Skin of body (tissue), 2 donors: ENCODE data around the gene ARHGAP30. TPM values are rescaled to one million over a fixed set of nuclear protein-coding genes. Genes with fewer than 3 reads are reported as not detected.
"Not testable (repeated sequence)": the region's sequence is repeated elsewhere in the genome, so short reads cannot be mapped to it uniquely, and the experiment has no call there.

Experiments used
- DNase-seq: peaks from one replicate; lab custom pipeline; 2025; lab: John Stamatoyannopoulos, UW
- total RNA-seq: library from RNA; depleted of rRNA; stranded (reverse); fragments of >200 nt; gene quantifications from one replicate; pipeline ENCODE4 v1.2.3, GENCODE V29; 2014

ARHGAP30 gene
- total RNA-seq, 1 donor from 2014 or later, result 7.9 TPM

GRCh38 chr1:161072751-161073449 lies 3.2 kb upstream of the ARHGAP30 start:
- no peak for DNase-seq

GRCh38 chr1:161071886-161072371 lies 2.2 kb upstream of the ARHGAP30 start:
- DNase-seq, result no peak

GRCh38 chr1:161070761-161071160 lies 1.1 kb upstream of the ARHGAP30 start:
- no peak for DNase-seq

GRCh38 chr1:161069241-161069640 lies 450 bp downstream of the ARHGAP30 start:
- DNase-seq, result no peak

- no peak for DNase-seq
Measured at GRCh38 chr1:161068306-161069234, 1.1 kb downstream of the ARHGAP30 start.

GRCh38 chr1:161066694-161067093 lies 3.0 kb downstream of the ARHGAP30 start:
- DNase-seq, result no peak

- not testable (repeated sequence) for DNase-seq
Measured at GRCh38 chr1:161065681-161066080, 4.0 kb downstream of the ARHGAP30 start.

GRCh38 chr1:161063936-161064335 lies 5.8 kb downstream of the ARHGAP30 start:
- not testable (repeated sequence) for DNase-seq

- DNase-seq, result no peak
Measured at GRCh38 chr1:161061419-161061818, 8.3 kb downstream of the ARHGAP30 start.

GRCh38 chr1:161059293-161059692 lies 10.4 kb downstream of the ARHGAP30 start:
- DNase-seq, result no peak

- no peak for DNase-seq
Measured at GRCh38 chr1:161054805-161055204, 14.9 kb downstream of the ARHGAP30 start.

- DNase-seq, result no peak
Measured at GRCh38 chr1:161054232-161054631, 15.5 kb downstream of the ARHGAP30 start.

GRCh38 chr1:161052899-161053298 lies 16.8 kb downstream of the ARHGAP30 start:
- no peak for DNase-seq

- no peak for DNase-seq
Measured at GRCh38 chr1:161051219-161051618, 18.5 kb downstream of the ARHGAP30 start.

- no peak for DNase-seq
Measured at GRCh38 chr1:161048949-161049722, 20.6 kb downstream of the ARHGAP30 start.

- no peak for DNase-seq
Measured at GRCh38 chr1:161047436-161048420, 22.0 kb downstream of the ARHGAP30 start.

- peak; percentile 53 for DNase-seq
Measured at GRCh38 chr1:161046605-161047228, 23.0 kb downstream of the ARHGAP30 start.

GRCh38 chr1:161045736-161046604 lies 23.7 kb downstream of the ARHGAP30 start, which contains the start of gene USF1:
Gene USF1, minus strand, starts transcription at chr1:161045977. Its CDS starts 2,702 bp downstream, at chr1:161043275.
- peak; percentile 97 for DNase-seq
